Activated T-cell treated with anti-CD3 and anti-CD28 coated beads, Interleukin-2, amount 50 U/mL, for 72 hours (primary cell): Measurements from ENCODE around the gene HYCC1. TPM values are rescaled to one million over a fixed set of nuclear protein-coding genes. Genes with fewer than 3 reads are reported as not detected.

ENCODE experiments used
- ATAC-seq, 2 donors: fragments of 150-1000 bp; cut with Tn5 transposase; replicated peaks in 1 of 2; 2 replicates each; pipeline ENCODE4 v1.10.0; 2021; ENCODE audit warnings: moderate library complexity in 2 of 2, mild to moderate bottlenecking in 1 of 2
- DNase-seq, 2 donors: peaks; one replicate each; pipeline ENCODE4 v3.0.0; 2021 to 2022; ENCODE audit warnings: mixed read lengths in 1 of 2
- H3K27ac Mint-ChIP-seq: one replicate; pipeline ENCODE4 v1.8.0; 2022; ENCODE audit warnings: mild to moderate bottlenecking, moderate library complexity, mixed read lengths
- H3K27me3 Mint-ChIP-seq: one replicate; pipeline ENCODE4 v1.8.0; 2022; ENCODE audit warnings: low read depth, mixed read lengths
- H3K36me3 Mint-ChIP-seq, 2 donors: one replicate each; pipeline ENCODE4 v1.8.0; 2022; ENCODE audit warnings: mixed read lengths in 2 of 2, mild to moderate bottlenecking in 1 of 2; ENCODE audit not compliant: insufficient read depth in 2 of 2
- H3K4me1 Mint-ChIP-seq: one replicate; pipeline ENCODE4 v1.8.0; 2022; ENCODE audit warnings: low read depth, mixed read lengths
- H3K4me3 Mint-ChIP-seq, 2 donors: one replicate each; pipeline ENCODE4 v1.8.0; 2022; ENCODE audit warnings: mild to moderate bottlenecking in 2 of 2, mixed read lengths in 2 of 2, moderate library complexity in 2 of 2
- H3K9me3 Mint-ChIP-seq, 2 donors: one replicate each; pipeline ENCODE4 v1.8.0; 2022; ENCODE audit warnings: mixed read lengths in 2 of 2
- total RNA-seq, 2 donors: library from RNA; stranded (reverse); gene quantifications; one replicate each; pipeline ENCODE4 v1.2.3, GENCODE V29; 2022

Gene HYCC1
- total RNA-seq, 2 donors from 2014 or later = 25.3 to 26.0 TPM

DNA sequence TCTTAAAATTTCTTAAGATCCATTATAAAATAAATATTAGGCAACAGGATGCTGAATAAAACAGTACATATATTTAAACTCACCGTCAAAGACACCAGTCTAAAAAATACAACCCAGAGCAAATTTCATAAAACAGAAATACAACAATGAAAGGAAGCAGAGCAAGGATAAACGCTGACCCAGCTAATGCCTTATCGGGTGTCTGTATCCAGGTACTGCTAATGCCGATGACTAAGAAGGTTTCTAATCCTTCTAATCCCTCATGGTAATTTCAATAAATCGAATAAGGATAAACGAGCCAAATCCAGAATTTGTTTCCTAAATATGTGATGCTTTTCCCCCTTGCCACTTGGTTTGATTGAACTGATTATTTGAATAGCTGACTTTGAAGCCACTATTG is 1.7 kb downstream of the HYCC1 start:
- DNase-seq (no peak), ATAC-seq (no peak)
- Mint-ChIP-seq H3K4me3 (no peak overlapping the region), H3K9me3 (peaks cover 1 to 3% of the 10 kb centered on the region in 2 donors), H3K27ac (no peak overlapping the region), H3K4me1 (peaks cover 10% of the 10 kb centered on the region), H3K27me3 (no peaks in the 10 kb centered on the region), H3K36me3 (peaks cover 2% of the 10 kb centered on the region in 2 donors)

DNA sequence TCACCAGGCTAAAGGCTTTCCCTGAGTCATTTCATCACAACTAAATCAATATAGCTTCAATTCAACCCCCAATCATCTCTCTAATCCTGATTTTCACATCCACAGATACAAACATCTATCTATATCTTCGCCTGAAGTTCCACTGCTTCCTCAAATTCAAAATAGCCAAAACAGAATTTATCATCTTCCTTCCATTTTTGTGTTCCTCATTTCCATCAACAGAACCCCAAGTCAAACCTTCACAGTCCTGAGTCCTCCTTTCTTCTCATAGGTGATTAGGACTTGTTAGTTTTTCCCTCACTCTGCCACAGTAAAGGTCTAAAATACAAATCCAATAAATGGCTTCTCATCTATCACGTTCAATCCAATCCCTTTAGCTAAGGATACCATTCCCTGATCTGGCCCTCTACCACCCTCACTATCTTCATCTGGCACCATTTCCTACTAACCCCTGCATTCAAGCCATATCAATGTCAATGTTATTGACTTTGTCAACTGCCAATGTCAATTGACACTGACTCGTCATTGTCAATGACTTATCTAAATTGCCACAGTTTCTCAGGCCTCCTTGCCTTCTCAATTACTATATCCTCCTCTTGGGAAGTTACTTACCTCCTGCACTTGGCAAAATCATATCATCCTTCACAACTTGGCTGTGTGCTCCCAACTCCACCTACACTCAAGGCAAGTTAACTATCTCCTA is 2.6 kb downstream of the HYCC1 start:
- Mint-ChIP-seq H3K4me3 (no peak overlapping the region), H3K9me3 (peaks cover 1 to 3% of the 10 kb centered on the region in 2 donors), H3K36me3 (peaks cover 2% of the 10 kb centered on the region in 2 donors), H3K27me3 (no peaks in the 10 kb centered on the region), H3K4me1 (peaks cover 10% of the 10 kb centered on the region), H3K27ac (no peak overlapping the region)
- DNase-seq = no peak
- no peak for ATAC-seq

GRCh38 chr7:23009303-23009702 is 4.6 kb downstream of the HYCC1 start:
- DNase-seq = no peak
- Mint-ChIP-seq H3K27ac (no peak overlapping the region), H3K36me3 (peaks cover 2% of the 10 kb centered on the region in 2 donors), H3K4me3 (no peak overlapping the region), H3K27me3 (no peaks in the 10 kb centered on the region), H3K9me3 (no peaks in the 10 kb centered on the region), H3K4me1 (peaks cover 7% of the 10 kb centered on the region)
- ATAC-seq = no peak

DNA sequence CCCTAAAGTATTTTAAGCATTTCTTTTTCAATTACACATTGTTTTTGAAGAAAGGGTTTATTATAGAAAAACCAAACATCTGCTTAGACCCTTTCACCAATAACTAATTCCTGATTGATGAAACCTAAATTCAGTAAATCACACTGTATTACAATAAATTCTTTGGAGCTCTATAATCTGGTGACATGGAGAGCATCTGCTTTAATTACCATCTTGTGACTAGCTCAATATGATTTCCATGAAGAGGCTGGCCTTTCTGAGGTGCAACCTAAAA is 9.7 kb downstream of the HYCC1 start:
- no peaks in the 10 kb centered on the region for H3K27me3 Mint-ChIP-seq
- H3K9me3 Mint-ChIP-seq = no peaks in the 10 kb centered on the region
- H3K4me3 Mint-ChIP-seq = no peak overlapping the region
- ATAC-seq = no peak
- DNase-seq = no peak
- no peak overlapping the region for H3K27ac Mint-ChIP-seq
- no peaks in the 10 kb centered on the region for H3K36me3 Mint-ChIP-seq
- peaks cover 32% of the 10 kb centered on the region for H3K4me1 Mint-ChIP-seq

- DNase-seq (no peak), ATAC-seq (no peak)
- no peaks in the 10 kb centered on the region for H3K27me3 Mint-ChIP-seq
- H3K4me3 Mint-ChIP-seq = no peak overlapping the region
- H3K36me3 Mint-ChIP-seq = no peaks in the 10 kb centered on the region
- H3K4me1 Mint-ChIP-seq = peaks cover 34% of the 10 kb centered on the region
- no peak overlapping the region for H3K27ac Mint-ChIP-seq
- no peaks in the 10 kb centered on the region for H3K9me3 Mint-ChIP-seq
Observed at GRCh38 chr7:23003505-23004246, 10.3 kb downstream of the HYCC1 start.

GRCh38 chr7:23002698-23003097 is 11.2 kb downstream of the HYCC1 start:
- no peak overlapping the region for H3K4me3 Mint-ChIP-seq
- DNase-seq (no peak), ATAC-seq (no peak)
- H3K27ac Mint-ChIP-seq = no peak overlapping the region
- H3K36me3 Mint-ChIP-seq = no peaks in the 10 kb centered on the region
- no peaks in the 10 kb centered on the region for H3K27me3 Mint-ChIP-seq
- no peaks in the 10 kb centered on the region for H3K9me3 Mint-ChIP-seq
- H3K4me1 Mint-ChIP-seq = peaks cover 37% of the 10 kb centered on the region

GRCh38 chr7:23001610-23002009 is 12.3 kb downstream of the HYCC1 start:
- Mint-ChIP-seq H3K4me1 (peaks cover 40% of the 10 kb centered on the region), H3K36me3 (no peaks in the 10 kb centered on the region), H3K9me3 (no peaks in the 10 kb centered on the region), H3K27ac (peak overlapping the region; percentile 42), H3K4me3 (peak overlapping the region in 1 of 2 donors; percentile 60), H3K27me3 (no peaks in the 10 kb centered on the region)
- DNase-seq (no peak), ATAC-seq (peak in 1 of 2 donors; percentile 44)

- DNase-seq (no peak), ATAC-seq (no peak)
- H3K4me3 Mint-ChIP-seq = peak overlapping the region in 1 of 2 donors; percentile 29
- H3K36me3 Mint-ChIP-seq = no peaks in the 10 kb centered on the region
- no peaks in the 10 kb centered on the region for H3K27me3 Mint-ChIP-seq
- H3K9me3 Mint-ChIP-seq = no peaks in the 10 kb centered on the region
- H3K27ac Mint-ChIP-seq = no peak overlapping the region
- peaks cover 40% of the 10 kb centered on the region for H3K4me1 Mint-ChIP-seq
Observed at GRCh38 chr7:23000597-23001360, 13.2 kb downstream of the HYCC1 start.

- peaks cover 51% of the 10 kb centered on the region for H3K4me1 Mint-ChIP-seq
- H3K27me3 Mint-ChIP-seq = no peaks in the 10 kb centered on the region
- ATAC-seq (no peak), DNase-seq (no peak)
- H3K27ac Mint-ChIP-seq = no peak overlapping the region
- no peak overlapping the region for H3K4me3 Mint-ChIP-seq
- H3K9me3 Mint-ChIP-seq = peaks cover 0 to under 1% of the 10 kb centered on the region in 2 donors
- no peaks in the 10 kb centered on the region for H3K36me3 Mint-ChIP-seq
Observed at GRCh38 chr7:22998519-22998896, 15.4 kb downstream of the HYCC1 start.

DNA sequence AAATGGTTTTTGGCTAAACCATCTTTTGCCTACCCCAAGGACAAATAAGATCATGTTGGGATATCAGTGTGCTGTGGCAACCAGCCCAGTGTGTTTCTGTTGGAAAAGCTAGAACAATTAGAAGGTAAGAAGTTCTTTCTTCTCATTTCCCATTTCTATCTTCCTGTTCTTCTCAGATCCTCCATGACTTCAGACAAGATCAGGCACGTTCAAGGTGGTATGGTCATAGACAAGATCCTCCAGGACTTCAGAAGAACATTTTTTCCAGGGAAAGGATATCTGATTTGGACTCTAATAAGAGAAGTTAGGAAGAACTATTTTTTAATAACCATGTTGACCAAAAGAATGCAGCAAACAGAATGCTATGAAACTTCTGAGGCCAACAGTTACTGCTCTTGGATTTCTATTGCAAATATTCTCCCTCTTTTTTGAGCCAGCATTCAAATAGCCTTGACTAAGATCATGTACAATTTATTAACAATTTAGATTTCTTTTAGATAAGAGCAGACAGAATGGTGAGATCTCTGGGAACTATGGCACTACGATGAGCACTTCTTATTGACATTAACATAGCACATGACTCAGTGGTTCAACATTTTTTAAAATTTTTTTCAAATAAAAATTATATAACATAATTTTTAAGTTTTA is 15.9 kb downstream of the HYCC1 start:
- Mint-ChIP-seq H3K4me1 (peaks cover 56% of the 10 kb centered on the region), H3K36me3 (no peaks in the 10 kb centered on the region), H3K27ac (no peak overlapping the region), H3K4me3 (no peak overlapping the region), H3K9me3 (peaks cover 0 to 2% of the 10 kb centered on the region in 2 donors), H3K27me3 (no peaks in the 10 kb centered on the region)
- ATAC-seq (no peak), DNase-seq (no peak)

DNA sequence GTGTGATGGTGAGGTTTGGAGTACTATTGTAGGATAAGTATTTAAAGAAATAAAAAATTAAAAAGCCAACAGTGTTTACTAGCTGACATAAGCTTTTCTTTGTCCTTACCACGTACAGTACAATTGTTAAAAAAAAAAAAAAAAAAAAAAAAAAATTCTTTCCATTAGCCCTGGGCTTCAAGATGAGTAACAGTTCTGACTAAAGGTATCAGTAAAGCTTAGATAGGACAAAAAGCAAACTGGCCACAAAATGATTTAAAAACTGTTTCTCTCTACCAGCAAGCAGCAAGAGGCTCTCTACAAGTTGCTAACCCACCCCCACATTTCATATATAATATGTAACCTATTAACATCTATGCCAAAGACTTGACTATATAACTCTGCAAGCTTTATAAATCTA is 17.5 kb downstream of the HYCC1 start:
- DNase-seq = no peak
- Mint-ChIP-seq H3K9me3 (peaks cover 0 to 2% of the 10 kb centered on the region in 2 donors), H3K27me3 (no peaks in the 10 kb centered on the region), H3K36me3 (no peaks in the 10 kb centered on the region), H3K4me3 (no peak overlapping the region), H3K27ac (peak overlapping the region; percentile 29), H3K4me1 (peaks cover 47% of the 10 kb centered on the region)
- peak; percentile 48 to 61 for ATAC-seq

DNA sequence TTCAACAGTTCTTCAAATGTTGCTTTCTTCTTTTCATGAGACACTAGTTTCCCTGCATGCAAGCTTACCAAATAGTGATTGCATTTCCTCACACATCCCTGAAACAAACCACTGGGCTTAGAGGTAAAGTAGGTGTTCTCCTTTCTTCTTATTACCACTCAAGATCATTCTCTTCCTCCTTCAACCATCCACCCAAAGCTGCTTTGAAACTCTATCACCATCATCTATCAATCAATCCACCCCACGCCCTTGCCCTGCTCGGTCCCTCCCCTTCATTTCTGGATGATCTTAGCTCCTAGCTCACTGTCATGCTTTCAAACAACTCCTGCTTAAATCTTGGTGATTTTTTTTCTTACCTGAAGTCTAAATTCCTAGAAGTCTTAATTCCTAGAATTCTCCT is 18.9 kb downstream of the HYCC1 start:
- peak overlapping the region; percentile 4 for H3K27ac Mint-ChIP-seq
- H3K36me3 Mint-ChIP-seq = no peaks in the 10 kb centered on the region
- H3K27me3 Mint-ChIP-seq = no peaks in the 10 kb centered on the region
- no peak for DNase-seq
- H3K4me1 Mint-ChIP-seq = peaks cover 43% of the 10 kb centered on the region
- H3K4me3 Mint-ChIP-seq = no peak overlapping the region
- peaks cover 0 to 2% of the 10 kb centered on the region in 2 donors for H3K9me3 Mint-ChIP-seq
- ATAC-seq = peak in 1 of 2 donors; percentile 69
